ENCODE data around the gene ATF4. TPM values are rescaled to one million over a fixed set of nuclear protein-coding genes. Genes with fewer than 3 reads are reported as not detected.

The ATF4 gene
- total RNA-seq, 1 experiment from 2014 or later = 608 TPM

GRCh38 chr22:39486951-39487825, 33.2 kb upstream of the ATF4 start:
- no peaks in the 10 kb centered on the region for H3K79me2 ChIP-seq (ENCODE audit: insufficient read depth, low read length)
- intact Hi-C loops (cut with micrococcal nuclease) = no loop called here
- H3K4me2 ChIP-seq (ENCODE audit: low read length) = no peak overlapping the region
- no peak for ATAC-seq
- RAD21 ChIA-PET (ENCODE audit: low non-redundant PET in 1 of 2, low total read pairs in 2 of 2, uncharacterized antibody in 2 of 2, unreplicated experiment in 2 of 2) = no interaction called here
- no TSS peak for BruUV-seq (replicated peaks)
- H3K36me3 ChIP-seq (ENCODE audit: control insufficient read depth in 1 of 2, insufficient read depth in 2 of 2, low read length in 2 of 2) = no peaks in the 10 kb centered on the region
- no peaks in the 10 kb centered on the region for H3K9me2 ChIP-seq (ENCODE audit: insufficient read depth)
- H3K9me3 ChIP-seq (ENCODE audit: control insufficient read depth in 1 of 2, insufficient read depth in 1 of 2, low read depth in 1 of 2, low read length in 2 of 2) = no peaks in the 10 kb centered on the region
- POLR2A ChIA-PET = no interaction called here
- H3K27me3 ChIP-seq (ENCODE audit: insufficient read depth, low read length) = no peaks in the 10 kb centered on the region
- CTCF ChIA-PET = interaction anchor here (1.0 kb wide), 1 partner anchor 9 kb away, joined by 3 read pairs; no protein-coding TSS in a partner anchor
- no peak overlapping the region for H3K4me3 ChIP-seq (replicated peaks in 1 of 2; ENCODE audit: low read depth in 1 of 2, low read length in 2 of 2)
- DNase-seq (ENCODE audit: low read depth, low spot score) = no peak
- H2AFZ ChIP-seq (ENCODE audit: low read depth, low read length, poor library complexity, severe bottlenecking) = no peak overlapping the region
- H3K27ac ChIP-seq (ENCODE audit: low read depth, low read length) = no peak overlapping the region
- peaks cover 0 to 6% of the 10 kb centered on the region in 2 experiments; a peak in 2 of 4 replicates for H3K4me1 ChIP-seq (ENCODE audit: control insufficient read depth in 1 of 2, insufficient read depth in 2 of 2, low read length in 2 of 2)
- no peak overlapping the region for H3K9ac ChIP-seq (ENCODE audit: low read length)
- TF ChIP-seq JUND (IDR thresholded peaks at IDR 0.05) = no peak
- H4K20me1 ChIP-seq (ENCODE audit: insufficient read depth) = no peaks in the 10 kb centered on the region

DNA sequence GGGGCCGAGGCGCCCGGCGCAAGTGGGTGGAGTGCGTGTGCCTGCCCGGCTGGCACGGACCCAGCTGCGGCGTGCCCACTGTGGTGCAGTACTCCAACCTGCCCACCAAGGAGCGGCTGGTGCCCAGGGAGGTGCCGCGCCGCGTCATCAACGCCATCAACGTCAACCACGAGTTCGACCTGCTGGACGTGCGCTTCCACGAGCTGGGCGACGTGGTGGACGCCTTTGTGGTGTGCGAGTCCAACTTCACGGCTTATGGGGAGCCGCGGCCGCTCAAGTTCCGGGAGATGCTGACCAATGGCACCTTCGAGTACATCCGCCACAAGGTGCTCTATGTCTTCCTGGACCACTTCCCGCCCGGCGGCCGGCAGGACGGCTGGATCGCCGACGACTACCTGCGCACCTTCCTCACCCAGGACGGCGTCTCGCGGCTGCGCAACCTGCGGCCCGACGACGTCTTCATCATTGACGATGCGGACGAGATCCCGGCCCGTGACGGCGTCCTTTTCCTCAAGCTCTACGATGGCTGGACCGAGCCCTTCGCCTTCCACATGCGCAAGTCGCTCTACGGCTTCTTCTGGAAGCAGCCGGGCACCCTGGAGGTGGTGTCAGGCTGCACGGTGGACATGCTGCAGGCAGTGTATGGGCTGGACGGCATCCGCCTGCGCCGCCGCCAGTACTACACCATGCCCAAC, 32.4 kb upstream of the ATF4 start:
- Histone ChIP-seq H3K9ac (ENCODE audit: low read length) (no peak overlapping the region), H4K20me1 (ENCODE audit: insufficient read depth) (no peaks in the 10 kb centered on the region), H3K9me3 (ENCODE audit: control insufficient read depth in 1 of 2, insufficient read depth in 1 of 2, low read depth in 1 of 2, low read length in 2 of 2) (no peaks in the 10 kb centered on the region), H3K4me2 (ENCODE audit: low read length) (no peak overlapping the region), H3K79me2 (ENCODE audit: insufficient read depth, low read length) (no peaks in the 10 kb centered on the region), H2AFZ (ENCODE audit: low read depth, low read length, poor library complexity, severe bottlenecking) (no peak overlapping the region), H3K4me1 (ENCODE audit: control insufficient read depth in 1 of 2, insufficient read depth in 2 of 2, low read length in 2 of 2) (peaks cover 0 to 6% of the 10 kb centered on the region in 2 experiments; a peak in 2 of 4 replicates), H3K36me3 (ENCODE audit: control insufficient read depth in 1 of 2, insufficient read depth in 2 of 2, low read length in 2 of 2) (no peaks in the 10 kb centered on the region), H3K4me3 (replicated peaks in 1 of 2; ENCODE audit: low read depth in 1 of 2, low read length in 2 of 2) (no peak overlapping the region), H3K27me3 (ENCODE audit: insufficient read depth, low read length) (no peaks in the 10 kb centered on the region), H3K9me2 (ENCODE audit: insufficient read depth) (no peaks in the 10 kb centered on the region), H3K27ac (ENCODE audit: low read depth, low read length) (no peak overlapping the region)
- no TSS peak for BruUV-seq (replicated peaks)
- RAD21 ChIA-PET (ENCODE audit: low non-redundant PET in 1 of 2, low total read pairs in 2 of 2, uncharacterized antibody in 2 of 2, unreplicated experiment in 2 of 2) = no interaction called here
- DNase-seq (ENCODE audit: low read depth, low spot score) (no peak), ATAC-seq (no peak)
- CTCF ChIA-PET = no interaction called here
- no peak for TF ChIP-seq SP1 (IDR thresholded peaks at IDR 0.05; ENCODE audit: low read depth)
- intact Hi-C loops (cut with micrococcal nuclease) = no loop called here
- POLR2A ChIA-PET = no interaction called here
